Peyer's patch (tissue), 4 donors: ENCODE data around the gene APPBP2.

Experiments used
- CTCF ChIP-seq, 6 experiments: fragments of 450-650 bp in 4 of 6; fragments of 200-600 bp in 2 of 6; sonication (generic) in 1 of 6; IDR thresholded peaks; one replicate each; pipeline ENCODE4 v1.5.1; 2017 to 2019; ENCODE audit warnings: antibody characterized with exemption in 6 of 6, mild to moderate bottlenecking in 3 of 6, moderate library complexity in 1 of 6
- POLR2A ChIP-seq, 2 donors: fragments of 450-650 bp; IDR thresholded peaks; one replicate each; pipeline ENCODE4 v1.5.1; 2017; ENCODE audit warnings: antibody characterized with exemption in 2 of 2, mild to moderate bottlenecking in 2 of 2, moderate library complexity in 2 of 2

DNA sequence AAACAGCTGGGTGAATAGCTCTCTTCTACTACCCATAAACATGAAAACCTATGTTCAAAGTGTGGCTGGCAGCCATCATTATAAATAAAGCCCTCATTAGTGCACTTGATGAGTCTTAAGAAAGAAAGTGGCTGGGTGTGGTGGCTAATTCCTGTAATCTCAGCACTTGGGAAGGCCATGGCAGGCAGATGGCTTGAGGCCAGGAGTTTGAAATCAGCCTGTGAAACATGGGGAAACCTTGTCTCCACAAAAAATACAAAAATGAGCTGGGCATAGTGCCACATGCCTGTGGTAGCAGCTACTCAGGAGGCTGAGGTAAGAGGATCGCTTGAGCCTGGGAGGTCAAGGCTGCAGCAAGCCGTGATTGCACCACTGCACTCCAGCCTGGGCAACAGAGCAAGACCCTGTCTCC is 28.3 kb upstream of the APPBP2 start:
- TF ChIP-seq CTCF (IDR thresholded peaks at IDR 0.05) (no peak), POLR2A (IDR thresholded peaks at IDR 0.05) (no peak)
